A673 (cell line): Measurements from ENCODE around the gene RAB22A. TPM values are rescaled to one million over a fixed set of nuclear protein-coding genes. Genes with fewer than 3 reads are reported as not detected.
A peak's percentile ranks its signal among the peaks of the same experiment; 100 is the strongest.

Experiments
- BruUV-seq: library from RNA; stranded (reverse); fragments of 400-500 nt; replicated peaks from 2 replicates; lab custom pipeline; 2021; lab: Mats Ljungman, UMichigan
- CTCF ChIA-PET: fragments of 300-600 bp; sonication (Branson Sonifier 250); formaldehyde crosslinking; loops from one replicate; lab custom pipeline; 2022; ENCODE audit warnings: antibody characterized with exemption; lab: Charles Lee
- POLR2A ChIA-PET: fragments of 300-600 bp; sonication (Branson Sonifier 250); formaldehyde crosslinking; loops from one replicate; lab custom pipeline; 2022; ENCODE audit warnings: antibody characterized with exemption; ENCODE audit not compliant: low non-redundant PET; lab: Charles Lee
- DNase-seq: peaks from one replicate; pipeline ENCODE4 v3.0.0-alpha.2; 2015; ENCODE audit warnings: low spot score
- H3K27ac ChIP-seq: fragments of 200-600 bp; sonication (generic); 2 replicates; pipeline ENCODE4 v1.5.1; 2016; ENCODE audit warnings: mixed run types, low read depth, mild to moderate bottlenecking, mixed read lengths, antibody characterized with exemption, low read length; ENCODE audit not compliant: poor library complexity, severe bottlenecking
- H3K27me3 ChIP-seq: fragments of 200-600 bp; sonication (generic); replicated peaks from 2 replicates; pipeline ENCODE4 v1.6.1; 2017; ENCODE audit warnings: mixed run types, low read depth, mild to moderate bottlenecking, mixed read lengths, antibody characterized with exemption, low read length; ENCODE audit not compliant: insufficient read depth, poor library complexity
- H3K36me3 ChIP-seq: fragments of 200-600 bp; sonication (generic); 2 replicates; pipeline ENCODE4 v1.6.1; 2016; ENCODE audit warnings: mixed run types, mild to moderate bottlenecking, mixed read lengths, antibody characterized with exemption, low read length; ENCODE audit not compliant: insufficient read depth, poor library complexity, severe bottlenecking
- H3K4me1 ChIP-seq: fragments of 200-600 bp; sonication (generic); 2 replicates; pipeline ENCODE4 v1.6.1; 2017; ENCODE audit warnings: mixed run types, mild to moderate bottlenecking, mixed read lengths, antibody characterized with exemption, low read length; ENCODE audit not compliant: insufficient read depth, poor library complexity, severe bottlenecking
- H3K4me3 ChIP-seq: fragments of 200-600 bp; sonication (generic); 2 replicates; pipeline ENCODE4 v1.5.1; 2016; ENCODE audit warnings: low read depth, mixed run types, mild to moderate bottlenecking, mixed read lengths, low read length; ENCODE audit not compliant: poor library complexity, severe bottlenecking
- H3K9me3 ChIP-seq: fragments of 200-600 bp; sonication (generic); 2 replicates; pipeline ENCODE4 v1.6.1; 2016; ENCODE audit warnings: mixed run types, low read depth, mild to moderate bottlenecking, mixed read lengths, antibody characterized with exemption, low read length; ENCODE audit not compliant: poor library complexity, severe bottlenecking
- CTCF ChIP-seq: fragments of 300-800, 200-600 bp; sonication (generic); conservative IDR thresholded peaks from 2 replicates; pipeline ENCODE4 v1.5.1; 2017; ENCODE audit warnings: low read depth, mild to moderate bottlenecking, antibody characterized with exemption, low read length, moderate library complexity, mixed read lengths
- EZH2 ChIP-seq: fragments of 200-600 bp; sonication (generic); IDR thresholded peaks from 2 replicates; pipeline ENCODE4 v1.6.1; 2017; ENCODE audit warnings: borderline replicate concordance, low read depth, mild to moderate bottlenecking, mixed read lengths, antibody characterized with exemption, low read length; ENCODE audit not compliant: poor library complexity, severe bottlenecking
- intact Hi-C: fragments of 100-400 bp; cut with micrococcal nuclease; formaldehyde crosslinking; loops from one replicate; pipeline ENCODE4 v1.10.0; 2022; ENCODE audit not compliant: unreplicated experiment
- total RNA-seq: library from RNA; stranded (reverse); gene quantifications from 2 replicates; pipeline ENCODE4 v1.2.3, GENCODE V29; 2021

The RAB22A gene
- total RNA-seq, 1 experiment from 2014 or later, result 14.6 TPM

GRCh38 chr20:58377766-58378401 is 68.4 kb downstream of the RAB22A start:
- Histone ChIP-seq H3K4me1 (no peaks in the 10 kb centered on the region), H3K27ac (no peak overlapping the region), H3K36me3 (no peaks in the 10 kb centered on the region), H3K27me3 (no peaks in the 10 kb centered on the region), H3K4me3 (no peak overlapping the region), H3K9me3 (no peaks in the 10 kb centered on the region)
- ChIA-PET POLR2A (no interaction called here), CTCF (interaction anchor here (0.6 kb wide), 1 partner anchor 77 kb away, joined by 5 read pairs; no protein-coding TSS in a partner anchor)
- no peak for DNase-seq
- intact Hi-C loops, result no loop called here
- no peak for TF ChIP-seq CTCF
- TF ChIP-seq EZH2, result no peak
- no TSS peak for BruUV-seq

GRCh38 chr20:58378704-58379103 is 69.2 kb downstream of the RAB22A start:
- Histone ChIP-seq H3K36me3 (no peaks in the 10 kb centered on the region), H3K4me3 (no peak overlapping the region), H3K27me3 (no peaks in the 10 kb centered on the region), H3K4me1 (no peaks in the 10 kb centered on the region), H3K9me3 (no peaks in the 10 kb centered on the region), H3K27ac (no peak overlapping the region)
- ChIA-PET CTCF (no interaction called here), POLR2A (no interaction called here)
- no peak for DNase-seq
- no TSS peak for BruUV-seq
- TF ChIP-seq CTCF (peak; percentile 30; the same call in 1 of the 2 replicates), EZH2 (no peak)
- intact Hi-C loops, result no loop called here

- DNase-seq, result no peak
- H3K9me3 ChIP-seq, result no peaks in the 10 kb centered on the region
- no peaks in the 10 kb centered on the region for H3K27me3 ChIP-seq
- TF ChIP-seq EZH2 (no peak), CTCF (no peak)
- intact Hi-C loops, result no loop called here
- no peak overlapping the region for H3K27ac ChIP-seq
- no TSS peak for BruUV-seq
- H3K36me3 ChIP-seq, result no peaks in the 10 kb centered on the region
- ChIA-PET POLR2A (no interaction called here), CTCF (no interaction called here)
- H3K4me1 ChIP-seq, result no peaks in the 10 kb centered on the region
- H3K4me3 ChIP-seq, result no peak overlapping the region
These were observed 72.1 kb downstream of the RAB22A start for GRCh38 chr20:58381627-58382026.
